ENCODE results near the gene RBM8A.

GRCh38 chr1:145942871-145943270 is 15.6 kb upstream of the RBM8A start:
- TF ChIP-seq CTCF (IDR thresholded peaks at IDR 0.05; ENCODE audit: low read depth, low read length, missing input control) (no peak), RAD21 (IDR thresholded peaks at IDR 0.05) (no peak), TAF1 (conservative IDR thresholded peaks at IDR 0.05) (no peak), EGR1 (IDR thresholded peaks at IDR 0.05; ENCODE audit: low read depth in 2 of 2) (no peak), JUND (IDR thresholded peaks at IDR 0.05) (no peak), NR2F2 (IDR thresholded peaks at IDR 0.05) (no peak), ZBTB33 (IDR thresholded peaks at IDR 0.05) (no peak), SP1 (IDR thresholded peaks at IDR 0.05) (no peak), YY1 (IDR thresholded peaks at IDR 0.05) (no peak), GABPA (IDR thresholded peaks at IDR 0.05 in 1 of 2, conservative IDR thresholded peaks at IDR 0.05 in 1 of 2) (no peak), MAX (IDR thresholded peaks at IDR 0.05) (no peak), RXRA (IDR thresholded peaks at IDR 0.05) (no peak), REST (IDR thresholded peaks at IDR 0.05) (no peak), ATF3 (IDR thresholded peaks at IDR 0.05) (no peak)
